H9 (cell line): Measurements from ENCODE around the gene B3GNT7. TPM values are rescaled to one million over a fixed set of nuclear protein-coding genes. Genes with fewer than 3 reads are reported as not detected.

ENCODE experiments used
- DNase-seq: peaks from one replicate; pipeline ENCODE4 v3.0.0-alpha.2; 2017
- H2AFZ ChIP-seq: one replicate; pipeline ENCODE4 v1.6.1; 2013; ENCODE audit warnings: mild to moderate bottlenecking, low read length, control low read depth, moderate library complexity
- H2AK5ac ChIP-seq: 2 replicates; pipeline ENCODE4 v1.6.1; 2013; ENCODE audit warnings: low read length, control low read depth, mixed read lengths; ENCODE audit not compliant: insufficient read length
- H2BK120ac ChIP-seq: one replicate; pipeline ENCODE4 v1.6.1; 2013; ENCODE audit warnings: low read depth, mild to moderate bottlenecking, low read length, control low read depth, inconsistent platforms; ENCODE audit not compliant: poor library complexity, severe bottlenecking
- H2BK12ac ChIP-seq: 2 replicates; pipeline ENCODE4 v1.6.1; 2013; ENCODE audit warnings: low read length, control low read depth, mixed read lengths, low read depth; ENCODE audit not compliant: insufficient read length
- H2BK15ac ChIP-seq: 2 replicates; pipeline ENCODE4 v1.6.1; 2013; ENCODE audit warnings: low read depth, low read length, control low read depth
- H2BK20ac ChIP-seq: one replicate; pipeline ENCODE4 v1.6.1; 2013; ENCODE audit warnings: low read depth, mild to moderate bottlenecking, low read length, control low read depth, inconsistent platforms; ENCODE audit not compliant: poor library complexity, severe bottlenecking
- H2BK5ac ChIP-seq: 2 replicates; pipeline ENCODE4 v1.6.1; 2013; ENCODE audit warnings: low read length, control low read depth, mixed read lengths; ENCODE audit not compliant: insufficient read length
- H3K14ac ChIP-seq: 2 replicates; pipeline ENCODE4 v1.6.1; 2013; ENCODE audit warnings: low read length, control low read depth; ENCODE audit not compliant: insufficient read depth
- H3K18ac ChIP-seq: 2 replicates; pipeline ENCODE4 v1.6.1; 2013; ENCODE audit warnings: low read depth, mild to moderate bottlenecking, mixed read lengths, low read length, control low read depth; ENCODE audit not compliant: insufficient read length
- H3K23ac ChIP-seq: 2 replicates; pipeline ENCODE4 v1.6.1; 2013; ENCODE audit warnings: low read length, control low read depth, mixed read lengths, low read depth; ENCODE audit not compliant: insufficient read length
- H3K23me2 ChIP-seq: 2 replicates; pipeline ENCODE4 v1.6.1; 2013; ENCODE audit warnings: low read depth, mild to moderate bottlenecking, mixed read lengths, low read length, control low read depth; ENCODE audit not compliant: insufficient read length, poor library complexity, severe bottlenecking
- H3K27ac ChIP-seq: 2 replicates; pipeline ENCODE4 v1.5.1; 2013; ENCODE audit warnings: low read length, control low read depth, mixed read lengths, low read depth; ENCODE audit not compliant: insufficient read length
- H3K27me3 ChIP-seq: 2 replicates; pipeline ENCODE4 v1.6.1; 2013; ENCODE audit warnings: low read length, control low read depth, inconsistent platforms; ENCODE audit not compliant: insufficient read depth
- H3K4ac ChIP-seq: 2 replicates; pipeline ENCODE4 v1.6.1; 2013; ENCODE audit warnings: low read depth, mild to moderate bottlenecking, control low read depth, inconsistent platforms, low read length, moderate library complexity
- H3K4me1 ChIP-seq: 2 replicates; pipeline ENCODE4 v1.6.1; 2013; ENCODE audit warnings: low read length, control low read depth, inconsistent platforms; ENCODE audit not compliant: insufficient read depth
- H3K4me2 ChIP-seq: 2 replicates; pipeline ENCODE4 v1.6.1; 2013; ENCODE audit warnings: low read length, control low read depth, mixed read lengths; ENCODE audit not compliant: insufficient read length, insufficient read depth
- H3K56ac ChIP-seq: 2 replicates; pipeline ENCODE4 v1.6.1; 2013; ENCODE audit warnings: low read depth, mild to moderate bottlenecking, mixed read lengths, low read length, control low read depth; ENCODE audit not compliant: insufficient read length
- H3K79me1 ChIP-seq: 2 replicates; pipeline ENCODE4 v1.6.1; 2013; ENCODE audit warnings: low read depth, mild to moderate bottlenecking, moderate library complexity, low read length, control low read depth, inconsistent platforms; ENCODE audit not compliant: insufficient read depth, poor library complexity, severe bottlenecking
- H3K79me2 ChIP-seq: 2 replicates; pipeline ENCODE4 v1.6.1; 2013; ENCODE audit warnings: low read length, control low read depth, inconsistent platforms; ENCODE audit not compliant: insufficient read depth
- H3K9ac ChIP-seq: 2 replicates; pipeline ENCODE4 v1.6.1; 2013; ENCODE audit warnings: low read length, control low read depth, mixed read lengths; ENCODE audit not compliant: insufficient read length; ENCODE audit errors: extremely low read depth
- H3K9me3 ChIP-seq: one replicate; pipeline ENCODE4 v1.6.1; 2013; ENCODE audit warnings: low read depth, low read length, inconsistent platforms; ENCODE audit not compliant: control insufficient read depth
- H3T11ph ChIP-seq: one replicate; pipeline ENCODE4 v1.6.1; 2013; ENCODE audit warnings: mild to moderate bottlenecking, low read length, control low read depth, inconsistent platforms
- H4K20me1 ChIP-seq: one replicate; pipeline ENCODE4 v1.6.1; 2013; ENCODE audit not compliant: control insufficient read depth, insufficient read length, insufficient read depth
- H4K5ac ChIP-seq: 2 replicates; pipeline ENCODE4 v1.6.1; 2013; ENCODE audit warnings: low read depth, mild to moderate bottlenecking, mixed read lengths, low read length, control low read depth; ENCODE audit not compliant: insufficient read length
- H4K8ac ChIP-seq: replicated peaks from 2 replicates; pipeline ENCODE4 v1.6.1; 2013; ENCODE audit warnings: low read length, control low read depth, mixed read lengths, low read depth; ENCODE audit not compliant: insufficient read length
- H4K91ac ChIP-seq: 2 replicates; pipeline ENCODE4 v1.6.1; 2013; ENCODE audit warnings: low read depth, mild to moderate bottlenecking, moderate library complexity, mixed read lengths, low read length, control low read depth; ENCODE audit not compliant: insufficient read length
- H3K27ac Mint-ChIP-seq, 3 experiments: 2 replicates in 2 of 3; 3 replicates in 1 of 3; pipeline ENCODE4 v1.8.0; 2020 to 2021; ENCODE audit warnings: mixed read lengths in 3 of 3, mild to moderate bottlenecking in 1 of 3, moderate library complexity in 1 of 3
- H3K27me3 Mint-ChIP-seq: 2 replicates; pipeline ENCODE4 v1.8.0; 2021; ENCODE audit warnings: low read depth, mild to moderate bottlenecking, moderate library complexity, mixed read lengths
- H3K36me3 Mint-ChIP-seq, 3 experiments: 2 replicates in 2 of 3; 3 replicates in 1 of 3; pipeline ENCODE4 v1.8.0; 2020 to 2021; ENCODE audit warnings: low read depth in 3 of 3, mixed read lengths in 3 of 3; ENCODE audit not compliant: insufficient read depth in 1 of 3
- H3K4me1 Mint-ChIP-seq, 2 experiments: 2 replicates each; pipeline ENCODE4 v1.8.0; 2020; ENCODE audit warnings: mixed read lengths in 2 of 2
- H3K4me3 Mint-ChIP-seq, 2 experiments: 2 replicates in 1 of 2; 3 replicates in 1 of 2; pipeline ENCODE4 v1.8.0; 2020 to 2021; ENCODE audit warnings: mild to moderate bottlenecking in 2 of 2, mixed read lengths in 2 of 2, moderate library complexity in 1 of 2
- H3K9me3 Mint-ChIP-seq, 2 experiments: 2 replicates in 1 of 2; 3 replicates in 1 of 2; pipeline ENCODE4 v1.8.0; 2020; ENCODE audit warnings: mild to moderate bottlenecking in 2 of 2, mixed read lengths in 2 of 2, moderate library complexity in 1 of 2
- CTCF ChIP-seq: fragments of 200-600 bp; sonication (generic); conservative IDR thresholded peaks from 3 replicates; pipeline ENCODE4 v1.8.0; 2021; ENCODE audit warnings: antibody characterized with exemption, mild to moderate bottlenecking
- WGBS: extraction: QIAGEN DNeasy Blood & Tissue Kit; methylation state at CpG from one replicate; pipeline ENCODE4 v1.1.7; 2013; ENCODE audit warnings: missing lambda C conversion rate, low lambda C conversion rate, mixed read lengths; ENCODE audit not compliant: insufficient read length; ENCODE audit errors: extremely low coverage; 5-methylcytosine and 5-hydroxymethylcytosine counted together
- total RNA-seq: library from RNA; stranded (reverse); gene quantifications from 2 replicates; pipeline ENCODE4 v1.2.1, GENCODE V29; 2021

Gene B3GNT7
- total RNA-seq, 1 experiment from 2014 or later, result 42.2 TPM

GRCh38 chr2:231413921-231414476, 18.5 kb downstream of the B3GNT7 start:
- Histone ChIP-seq H2BK120ac (no peak overlapping the region), H3K23me2 (peaks cover 9% of the 10 kb centered on the region), H3K4me2 (peak overlapping the region; percentile 13), H3K9ac (no peak overlapping the region), H2BK12ac (no peak overlapping the region), H3K79me2 (no peaks in the 10 kb centered on the region), H4K20me1 (no peaks in the 10 kb centered on the region), H2AFZ (no peak overlapping the region), H4K5ac (no peak overlapping the region), H3K4me1 (peaks cover 9% of the 10 kb centered on the region; the same call in 1 of the 2 replicates), H3K56ac (no peak overlapping the region), H2BK20ac (no peak overlapping the region), H3K9me3 (no peaks in the 10 kb centered on the region), H3K27ac (no peak overlapping the region), H2BK5ac (no peak overlapping the region), H3K14ac (no peak overlapping the region), H3K79me1 (no peaks in the 10 kb centered on the region), H2BK15ac (no peak overlapping the region), H2AK5ac (no peak overlapping the region), H3K4ac (no peak overlapping the region), H3K18ac (no peak overlapping the region), H4K8ac (no peak overlapping the region), H3T11ph (no peak overlapping the region), H4K91ac (no peak overlapping the region), H3K27me3 (no peaks in the 10 kb centered on the region), H3K23ac (no peak overlapping the region)
- peak overlapping the region; percentile 7 to 23; a peak in 2 of 5 replicates for H3K4me3 Mint-ChIP-seq
- DNase-seq, result no peak
- H3K36me3 Mint-ChIP-seq, result peaks cover 4 to 12% (median 8%) of the 10 kb centered on the region in 3 experiments
- WGBS, result no CpG with 5 or more reads among the region's 15 CpGs
- H3K4me1 Mint-ChIP-seq, result peaks cover 42 to 45% of the 10 kb centered on the region in 2 experiments
- H3K27ac Mint-ChIP-seq, result peak overlapping the region; percentile 5 to 58 (median 18); a peak in 3 of 7 replicates
- TF ChIP-seq CTCF, result no peak
- H3K9me3 Mint-ChIP-seq, result peaks cover 12 to 19% of the 10 kb centered on the region in 2 experiments; a peak in 4 of 5 replicates
- H3K27me3 Mint-ChIP-seq, result no peaks in the 10 kb centered on the region; the same call in 1 of the 2 replicates
